HG03280 (cell line): ENCODE measurements around the gene RIPK1.
A peak's percentile ranks its signal among the peaks of the same experiment; 100 is the strongest.
"Not testable (repeated sequence)": the region's sequence is repeated elsewhere in the genome, so short reads cannot be mapped to it uniquely, and the experiment has no call there.

ENCODE experiments used
- ATAC-seq: cut with Tn5 transposase; IDR thresholded peaks from one replicate; pipeline ENCODE4 v1.9.1; 2021; ENCODE audit warnings: mild to moderate bottlenecking, moderate library complexity; ENCODE audit not compliant: unreplicated experiment

The RIPK1 gene

DNA sequence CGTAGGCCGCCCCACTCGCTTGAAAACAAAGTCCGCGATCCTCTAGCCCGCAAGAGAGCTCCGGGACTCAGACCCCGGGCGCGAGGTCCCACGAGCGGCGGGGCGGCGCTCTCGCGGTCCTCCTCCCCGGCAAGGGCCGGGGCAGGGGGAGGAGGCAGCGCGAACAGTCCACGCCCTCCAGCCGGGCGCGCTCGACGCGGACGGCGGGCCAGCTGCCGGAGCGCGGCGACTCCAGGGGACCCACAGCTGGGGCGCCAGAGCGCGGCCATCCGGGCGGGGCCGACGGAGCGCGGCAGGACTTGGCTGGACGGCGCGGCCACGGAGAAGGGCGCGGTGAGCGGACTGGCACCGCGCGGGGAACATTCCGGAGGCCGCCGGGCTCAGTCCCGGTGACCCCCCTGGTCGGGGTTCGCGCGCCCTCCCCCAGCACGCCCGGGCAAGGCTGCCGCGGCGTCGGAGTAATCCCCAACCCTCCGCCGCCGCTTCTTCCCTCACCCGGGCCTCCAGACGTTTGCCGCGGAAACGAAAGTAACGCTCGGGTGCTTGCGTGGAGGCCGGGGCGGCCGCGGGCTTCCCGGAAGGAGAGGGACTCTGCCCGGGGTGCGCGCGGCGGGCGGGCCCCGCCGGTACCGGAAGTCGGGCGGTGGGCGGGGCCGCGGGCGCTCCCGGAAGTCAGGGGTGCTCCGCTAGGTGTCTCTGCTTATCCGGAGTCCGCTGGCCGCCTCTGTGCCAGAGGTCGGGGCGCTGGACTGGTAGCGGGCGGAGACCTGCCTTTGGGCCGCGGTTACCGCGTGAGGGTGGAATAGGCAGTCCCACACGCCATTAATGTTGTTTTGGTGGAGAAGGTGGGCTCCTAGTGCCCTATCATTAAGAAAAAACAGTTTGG lies at the start of gene RIPK1:
Gene RIPK1, plus strand, starts transcription at position 166 of the 886 bp plus-strand sequence. CDS start 8,330 bp downstream, outside the sequence.
- peak; percentile 89 for ATAC-seq

DNA sequence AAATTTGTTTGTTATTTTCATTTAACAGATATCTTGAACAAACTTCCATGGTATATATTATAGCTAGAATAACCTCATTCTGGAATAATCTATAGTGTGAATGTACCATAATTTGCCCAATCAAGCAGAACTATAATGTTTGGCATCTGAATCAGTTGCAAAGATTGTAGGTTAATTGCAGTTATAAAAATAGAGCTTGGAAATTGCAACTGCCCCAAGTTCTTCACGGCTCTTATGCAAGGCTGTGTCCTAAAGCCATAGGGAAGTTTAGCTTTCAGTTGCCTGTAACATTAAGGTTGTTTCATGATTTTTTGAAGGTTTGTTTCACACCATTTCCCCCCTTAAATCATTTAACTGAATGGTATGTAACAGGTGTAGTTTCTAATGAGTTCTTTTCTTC lies 49.2 kb upstream of the RIPK1 start:
- no peak for ATAC-seq

DNA sequence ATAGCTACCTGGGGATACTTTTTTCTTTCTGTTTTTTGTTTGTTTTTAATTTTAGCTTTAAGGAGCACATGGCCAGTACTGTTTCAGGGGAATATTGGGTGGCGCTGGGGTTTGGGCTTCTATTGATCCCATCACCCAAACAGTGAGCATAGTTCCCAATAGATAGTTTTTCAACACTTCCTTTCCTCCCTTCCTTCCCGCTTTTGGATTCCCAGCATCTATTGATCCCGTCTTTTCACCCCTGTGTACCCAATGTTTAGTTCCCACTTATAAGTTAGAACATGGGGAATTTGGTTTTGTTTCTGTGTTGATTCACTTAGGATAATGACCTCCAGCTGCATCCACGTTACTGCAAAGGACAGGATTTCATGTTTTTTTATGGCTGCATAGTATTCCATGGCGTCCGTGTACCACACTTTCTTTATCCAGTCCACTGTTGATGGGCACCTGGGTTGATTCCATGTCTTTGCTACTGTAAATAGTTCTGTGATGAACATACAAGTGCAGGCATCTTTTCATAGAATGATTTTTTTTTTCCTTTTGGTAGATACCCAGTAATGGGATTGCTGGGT lies 48.5 kb upstream of the RIPK1 start:
- no peak for ATAC-seq

DNA sequence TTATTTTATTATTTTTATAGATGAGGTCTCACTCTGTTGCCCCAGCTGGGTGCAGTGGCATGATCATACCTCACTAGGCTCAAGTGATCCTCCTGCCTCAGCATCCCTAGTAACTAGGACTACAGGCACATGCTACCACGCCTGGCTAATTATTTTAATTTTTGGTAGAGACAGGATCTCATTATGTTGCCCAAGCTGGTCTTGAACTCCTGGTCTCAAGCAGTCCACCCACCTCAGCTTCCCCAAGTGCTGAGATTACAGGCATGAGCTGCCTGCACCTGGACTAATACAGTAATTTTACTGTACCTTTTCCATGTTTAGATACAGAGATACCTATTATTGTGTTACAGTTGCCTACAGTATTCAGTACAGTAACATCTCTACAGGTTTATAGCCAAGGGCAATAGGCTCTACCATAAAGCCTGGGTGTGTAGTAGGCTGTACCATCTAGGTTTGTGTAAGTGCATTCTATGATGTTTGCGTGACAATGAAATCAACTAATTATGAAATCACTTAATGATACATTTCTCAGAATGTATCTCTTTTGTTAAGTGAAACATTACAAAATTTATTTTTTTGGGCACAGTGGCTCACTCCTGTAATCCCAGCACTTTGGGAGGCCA lies 47.2 kb upstream of the RIPK1 start:
- not testable (repeated sequence) for ATAC-seq

DNA sequence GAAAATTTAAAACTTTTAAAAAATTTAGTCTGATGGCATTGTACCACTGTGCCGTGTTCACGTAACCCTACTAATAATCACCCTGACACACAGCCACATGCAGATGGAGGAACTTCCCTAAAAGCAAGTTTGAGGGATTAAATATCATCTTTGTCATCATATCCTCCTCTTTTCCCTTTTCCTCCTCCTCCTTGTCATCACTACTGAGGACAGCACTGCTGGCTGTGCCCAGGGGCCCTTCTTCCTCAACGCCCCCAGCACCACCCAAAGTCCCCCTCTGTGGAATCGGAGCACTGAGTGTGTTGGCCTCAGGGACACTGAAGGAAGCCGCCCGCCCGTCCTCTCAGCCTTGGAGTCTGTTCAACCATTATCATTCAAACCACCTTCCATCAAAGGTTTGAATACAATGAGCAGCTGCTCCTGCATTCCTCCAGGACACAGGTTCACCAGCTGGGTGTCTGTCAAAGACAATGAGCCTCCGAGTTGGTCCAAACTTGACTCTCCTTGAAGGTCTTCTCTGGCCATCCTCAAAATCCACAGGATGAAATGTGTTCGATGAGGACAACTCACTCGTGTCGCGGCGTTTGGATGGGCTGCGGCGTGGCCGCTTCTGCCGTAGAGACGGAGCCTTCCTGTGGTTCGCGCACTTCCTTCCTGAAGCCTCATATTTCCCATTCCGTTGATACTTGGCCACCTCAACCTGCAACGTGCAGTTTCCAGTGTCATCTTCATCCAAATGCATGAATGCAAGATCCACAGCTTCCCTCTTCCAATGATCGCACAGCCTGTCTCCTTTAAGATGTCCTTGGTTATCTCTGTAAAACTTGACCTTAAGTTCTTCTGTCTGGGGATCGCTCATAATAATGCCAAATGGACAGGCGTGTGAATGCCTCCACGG lies 45.3 kb upstream of the RIPK1 start:
- peak; percentile 1 for ATAC-seq

DNA sequence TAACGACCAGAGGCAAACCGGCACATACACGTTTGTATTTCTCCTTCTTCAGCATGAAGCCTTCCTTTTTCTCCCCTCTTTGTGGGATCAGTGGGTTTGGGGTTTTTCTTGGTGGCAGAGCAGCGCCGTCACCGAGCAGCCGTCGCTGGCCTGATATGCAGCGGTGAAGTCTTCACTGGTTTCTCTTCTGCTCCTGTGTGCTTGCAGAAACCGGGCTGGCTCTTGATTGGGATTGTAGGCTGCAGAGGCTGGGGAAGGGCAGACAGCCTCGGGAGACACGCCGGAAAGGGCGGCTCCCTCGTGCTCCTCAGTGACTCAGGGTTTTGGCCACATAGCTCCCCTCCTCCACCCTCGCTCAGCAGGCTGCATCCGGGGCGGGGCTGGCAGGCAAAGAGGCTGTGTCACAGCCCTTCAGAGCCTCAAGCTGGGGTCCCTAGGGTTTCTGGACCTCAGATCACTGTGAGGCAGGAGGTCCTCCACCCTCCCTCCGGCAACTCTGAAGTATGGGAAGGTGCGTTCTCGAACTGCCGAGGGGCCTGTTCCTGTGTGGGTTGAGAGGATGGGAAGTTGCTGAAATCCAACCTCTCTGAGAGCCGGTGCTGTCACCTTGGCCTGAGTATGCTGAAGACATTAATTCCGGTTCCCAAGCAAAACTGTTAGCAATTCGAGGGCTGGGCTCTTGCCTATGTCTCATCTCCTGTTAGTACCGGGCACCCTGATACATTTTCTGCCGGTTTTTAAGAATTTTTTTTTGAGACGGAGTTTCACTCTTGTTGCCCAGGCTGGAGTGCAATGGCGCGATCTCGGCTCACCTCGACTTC lies 44.4 kb upstream of the RIPK1 start:
- ATAC-seq, result peak; percentile 85

DNA sequence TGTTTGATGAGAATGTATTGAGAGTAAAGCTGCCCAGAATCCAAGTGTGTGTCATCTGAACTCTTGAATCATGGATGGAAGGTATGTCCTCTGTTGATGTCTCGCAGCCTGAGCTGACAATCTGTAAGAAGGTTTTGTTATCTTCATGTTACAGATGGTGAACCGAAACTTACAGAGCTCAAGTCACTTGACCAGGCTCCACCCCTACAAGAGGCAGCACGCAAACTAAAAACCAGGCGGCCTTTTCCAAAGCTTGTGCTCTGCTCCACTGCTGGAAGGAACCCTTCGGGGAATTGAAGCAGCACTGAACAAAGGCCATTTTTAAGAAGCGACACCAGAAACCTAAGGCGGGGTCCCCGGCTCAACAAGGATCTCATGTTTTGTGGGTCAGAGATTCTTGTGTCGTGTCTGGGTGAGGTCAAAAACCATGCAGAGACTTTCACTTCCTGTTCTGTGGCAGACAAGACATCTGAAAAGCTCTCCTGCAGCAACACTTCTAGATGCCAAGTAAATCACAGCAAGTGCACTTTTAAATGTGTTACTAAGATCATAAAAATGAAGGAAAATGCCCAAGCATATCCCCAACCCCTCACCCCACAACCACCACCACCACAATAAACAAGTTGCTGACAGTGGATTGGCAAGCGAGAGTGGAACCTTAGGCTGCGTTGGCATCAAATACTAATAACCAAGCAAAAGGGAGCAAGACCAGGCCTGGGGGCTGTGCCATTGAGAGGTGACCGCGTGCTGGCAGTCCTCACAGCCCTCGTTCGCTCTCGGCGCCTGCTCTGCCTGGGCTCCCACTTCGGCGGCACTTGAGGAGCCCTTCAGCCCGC lies 41.3 kb upstream of the RIPK1 start:
- ATAC-seq, result peak; percentile 54

DNA sequence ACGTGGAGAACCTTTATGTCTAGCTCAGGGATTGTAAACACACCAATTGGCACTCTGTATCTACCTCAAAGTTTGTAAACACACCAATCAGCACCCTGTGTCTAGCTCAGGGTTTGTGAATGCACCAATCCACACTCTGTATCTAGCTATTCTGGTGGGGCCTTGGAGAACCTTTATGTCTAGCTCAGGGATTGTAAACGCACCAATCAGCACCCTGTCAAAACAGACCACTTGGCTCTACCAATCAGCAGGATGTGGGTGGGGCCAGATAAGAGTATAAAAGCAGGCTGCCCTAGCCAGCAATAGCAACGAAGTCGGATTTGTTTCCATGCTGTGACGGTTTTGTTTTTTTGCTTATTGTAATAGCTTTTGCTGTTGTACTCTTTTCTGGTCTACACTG lies 40.1 kb upstream of the RIPK1 start:
- ATAC-seq, result not testable (repeated sequence)

DNA sequence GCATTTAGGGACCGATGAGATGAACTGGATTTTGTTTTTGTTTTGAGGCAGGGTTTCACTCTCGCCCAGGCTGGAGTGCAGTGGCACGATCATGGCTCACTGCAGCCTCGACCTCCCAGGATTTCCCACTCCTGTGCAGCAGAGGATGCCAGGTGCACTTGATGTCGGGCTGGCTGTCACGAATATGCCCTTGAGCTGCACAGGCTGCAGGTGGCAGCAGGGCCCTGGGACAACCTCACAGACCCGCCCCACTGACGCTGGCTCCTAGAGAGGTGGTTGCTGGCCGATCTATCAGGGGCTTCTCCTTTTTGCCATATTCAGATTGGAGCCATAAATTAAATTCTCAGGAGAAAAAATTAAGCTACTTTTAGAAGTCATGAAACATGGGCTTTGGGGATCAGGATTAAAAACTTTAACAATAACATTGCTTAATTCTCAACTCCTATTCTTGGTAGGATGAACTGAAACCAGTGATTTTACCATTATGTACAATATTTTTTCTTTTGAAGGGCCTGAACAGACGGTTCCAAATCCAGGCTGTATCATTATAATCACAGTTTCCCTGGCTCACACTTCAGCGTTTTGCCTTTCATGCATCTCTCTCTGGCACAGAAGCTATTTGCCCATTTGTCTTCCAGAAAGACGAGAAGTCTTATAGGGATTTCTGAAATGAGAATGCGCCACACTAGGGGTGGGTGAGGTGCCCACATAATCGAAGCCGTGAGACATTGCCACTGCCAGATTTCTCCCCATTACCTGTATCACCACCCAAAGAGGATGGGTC lies 36.2 kb upstream of the RIPK1 start:
- no peak for ATAC-seq

DNA sequence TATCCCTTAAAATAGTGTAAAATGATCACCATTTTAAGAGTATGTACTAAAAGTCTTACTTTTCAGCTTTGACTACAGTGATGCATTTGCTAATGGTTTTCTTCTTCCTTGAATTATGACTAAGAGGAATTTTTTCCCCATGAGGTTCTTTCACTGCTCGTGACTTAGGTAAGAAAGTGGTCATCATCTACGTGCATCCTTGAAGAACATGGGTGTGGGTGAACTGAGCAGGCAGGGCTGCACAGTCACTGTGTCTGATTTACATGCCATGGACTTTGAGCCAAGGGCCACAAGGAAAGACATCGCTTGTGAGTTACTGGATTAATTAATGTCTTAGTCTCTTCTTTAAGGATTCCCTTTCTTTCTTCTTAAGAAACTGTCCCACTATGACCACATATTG lies 35.3 kb upstream of the RIPK1 start:
- ATAC-seq, result no peak

DNA sequence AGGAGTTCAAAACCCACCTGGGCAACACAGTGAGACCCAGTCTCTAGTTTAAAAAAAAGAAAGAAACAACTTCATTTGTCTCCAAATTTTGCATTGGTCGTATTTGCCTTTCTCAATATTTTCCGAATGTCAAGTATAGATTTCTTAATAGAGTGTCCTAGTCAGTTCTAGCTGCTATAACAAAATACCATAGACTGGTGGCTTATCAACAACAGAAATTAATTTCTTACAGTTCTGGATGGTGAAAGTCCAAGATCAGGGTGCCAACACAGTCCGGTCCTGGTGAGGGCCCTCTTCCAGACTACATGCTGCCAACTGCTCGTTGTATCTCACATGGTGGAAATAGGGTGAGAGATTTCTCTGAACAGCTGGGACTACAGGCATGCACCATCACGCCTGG lies 34.6 kb upstream of the RIPK1 start:
- ATAC-seq, result no peak

DNA sequence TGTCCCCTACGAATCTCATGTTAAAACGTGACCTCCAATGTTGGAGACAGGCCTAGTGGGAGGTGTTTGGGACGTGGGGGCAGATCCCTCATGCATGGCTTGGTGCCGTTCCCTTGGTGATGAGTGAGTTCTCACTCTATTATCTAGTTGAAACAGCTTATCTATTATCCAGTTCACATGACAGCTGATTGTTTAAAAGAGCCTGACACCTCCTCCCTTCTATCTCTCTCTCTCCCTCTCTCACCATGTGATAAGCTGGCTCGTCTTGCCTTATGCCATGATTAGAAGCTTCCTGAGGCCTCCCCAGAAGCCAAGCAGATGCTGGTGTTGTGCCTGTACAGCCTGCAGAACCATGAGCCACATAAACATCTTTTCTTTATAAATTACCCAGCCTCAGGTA lies 32.9 kb upstream of the RIPK1 start:
- ATAC-seq, result no peak

DNA sequence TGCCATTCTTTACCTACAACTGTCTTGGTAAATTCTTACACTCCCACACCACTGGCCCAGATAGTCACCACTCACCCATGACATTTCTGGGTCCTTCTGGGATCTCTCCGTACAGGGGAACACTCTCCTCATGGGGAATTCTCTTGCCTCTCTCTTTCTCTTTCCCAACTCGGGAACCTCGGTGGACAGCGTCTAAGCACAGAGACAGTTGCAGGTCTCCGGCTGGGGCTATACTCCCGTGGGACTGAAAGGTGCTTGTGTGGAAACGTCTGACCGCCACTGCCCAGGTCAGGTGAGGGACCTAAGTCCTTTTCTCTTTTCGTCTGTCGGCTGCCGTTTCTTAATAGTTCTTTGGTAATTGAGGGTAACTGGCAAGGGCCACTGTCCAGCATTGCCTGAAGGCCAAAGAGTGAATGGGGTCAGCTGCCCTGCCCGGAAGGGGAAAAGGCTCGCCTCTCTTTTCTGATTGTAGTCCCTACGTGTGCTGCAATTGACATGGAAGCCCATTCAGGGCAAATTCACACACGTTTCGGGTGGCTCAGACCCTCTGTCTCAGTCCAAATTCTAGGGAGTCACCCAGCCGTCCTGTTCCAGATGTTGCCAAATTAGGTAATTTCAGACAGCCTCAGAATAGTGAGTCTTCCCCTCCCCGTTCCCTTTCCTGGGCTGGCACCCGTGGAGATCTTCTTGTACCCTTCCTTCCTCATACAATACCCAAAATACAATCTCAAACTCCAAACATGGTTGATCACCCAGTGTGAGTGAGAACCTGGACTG lies 31.2 kb upstream of the RIPK1 start:
- no peak for ATAC-seq

DNA sequence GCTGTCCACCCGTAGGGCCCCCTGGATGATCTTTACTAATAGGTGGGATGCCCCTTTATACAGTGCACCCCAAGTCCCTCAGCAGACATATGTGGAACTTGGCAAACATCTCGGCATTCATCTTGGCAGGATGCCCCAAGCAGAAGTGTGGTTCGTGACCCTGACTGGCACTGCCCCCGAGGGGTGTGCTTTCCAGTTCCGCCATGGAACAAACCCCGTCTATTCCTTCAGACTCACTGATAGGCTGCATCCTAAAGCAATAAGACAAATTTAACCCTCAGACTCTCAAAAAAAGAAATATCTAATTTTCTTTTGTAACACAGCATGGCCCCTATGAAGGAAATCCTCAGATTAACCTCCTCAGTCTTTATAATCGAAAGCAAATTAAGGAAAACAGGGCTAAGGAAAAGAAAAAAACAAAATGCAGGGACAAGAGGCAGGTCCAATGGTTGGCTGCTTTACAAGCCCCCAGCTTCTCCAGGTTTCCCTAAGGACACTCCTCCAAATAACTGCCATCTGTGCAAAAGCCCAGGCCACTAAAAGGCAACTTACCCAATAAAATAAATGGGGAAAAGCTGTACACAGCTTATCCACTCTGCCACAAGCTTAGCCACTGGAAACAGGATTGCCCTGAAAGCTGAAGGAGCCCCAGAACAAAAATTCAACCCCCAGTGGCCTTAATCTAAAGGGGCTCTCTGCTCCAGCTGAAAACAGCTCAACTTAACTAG lies 30.5 kb upstream of the RIPK1 start:
- ATAC-seq, result no peak

DNA sequence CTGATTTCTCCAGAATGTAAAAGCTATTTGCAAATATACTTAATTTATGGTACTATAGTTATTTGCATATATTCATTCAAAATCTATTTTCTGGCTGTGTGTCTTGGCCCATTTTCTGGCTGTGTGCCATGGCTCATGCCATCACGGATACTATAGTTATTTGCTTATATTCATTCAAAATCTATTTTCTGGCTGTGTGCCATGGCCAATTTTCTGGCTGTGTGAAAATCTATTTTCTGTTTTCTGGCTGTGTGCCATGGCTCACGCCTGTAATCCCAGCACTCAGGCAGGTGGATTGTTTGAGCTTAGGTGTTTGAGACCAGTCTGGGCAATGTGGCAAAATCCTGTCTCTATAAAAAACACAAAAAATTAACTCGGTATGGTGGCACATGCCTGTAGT lies 28.9 kb upstream of the RIPK1 start:
- ATAC-seq, result no peak

DNA sequence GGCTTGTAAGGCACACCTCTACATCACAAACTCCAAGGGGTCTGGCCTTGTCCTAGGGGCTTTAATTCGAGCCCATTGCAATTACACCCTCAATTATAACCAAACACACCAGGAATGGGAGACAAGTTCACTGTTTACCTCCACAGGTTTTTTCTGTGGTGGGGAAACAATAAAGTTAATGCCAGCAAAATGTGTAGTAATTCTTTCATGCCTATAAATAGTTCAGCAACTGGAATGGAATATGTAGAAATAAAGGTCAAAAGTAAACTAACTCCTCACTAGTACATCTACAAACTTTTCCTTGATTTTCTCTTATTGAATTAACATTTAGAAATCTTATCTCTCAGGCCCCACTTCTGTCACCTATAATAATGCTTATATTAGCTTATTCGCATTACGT lies 27.1 kb upstream of the RIPK1 start:
- no peak for ATAC-seq

DNA sequence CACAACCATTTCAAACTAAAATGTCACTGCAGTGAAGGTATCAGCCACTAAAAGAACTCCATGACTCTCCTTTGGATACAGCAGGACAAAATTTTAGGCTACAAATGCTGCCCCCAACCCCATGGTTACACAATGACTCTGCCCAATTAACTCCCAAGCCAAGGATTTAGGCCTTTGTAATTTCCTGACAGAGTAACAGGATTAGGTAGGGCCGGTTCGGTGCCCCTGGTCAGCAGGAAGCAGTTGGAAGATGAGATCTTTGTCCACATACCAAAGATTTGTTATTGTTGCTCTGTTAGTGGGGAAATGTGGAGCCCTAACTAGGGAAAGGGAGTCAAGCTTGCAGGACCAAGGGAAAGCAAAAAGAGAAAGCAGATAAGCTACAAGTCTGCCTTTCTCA lies 26.7 kb upstream of the RIPK1 start:
- ATAC-seq, result no peak
